ENCODE measurements around the gene HCRTR1.

The HCRTR1 gene

GRCh38 chr1:31632649-31633048 is 15.2 kb downstream of the HCRTR1 start:
- Histone ChIP-seq H3K27me3 (replicated peaks; ENCODE audit: control insufficient read depth, insufficient read depth, low read length) (no peaks in the 10 kb centered on the region), H3K36me3 (ENCODE audit: control insufficient read depth, insufficient read depth, low read length) (peaks cover 39% of the 10 kb centered on the region), H3K4me3 (replicated peaks; ENCODE audit: low read depth, low read length) (no peak overlapping the region)
- no peak for TF ChIP-seq CTCF (IDR thresholded peaks at IDR 0.05; ENCODE audit: insufficient read depth, low read length, poor library complexity, severe bottlenecking)
- DNase-seq (ENCODE audit: extremely low read depth, insufficient read length): no peak

GRCh38 chr1:31633117-31633516 is 15.6 kb downstream of the HCRTR1 start:
- peaks cover 35% of the 10 kb centered on the region for H3K36me3 ChIP-seq (ENCODE audit: control insufficient read depth, insufficient read depth, low read length)
- TF ChIP-seq CTCF (IDR thresholded peaks at IDR 0.05; ENCODE audit: insufficient read depth, low read length, poor library complexity, severe bottlenecking): peak; percentile 45
- DNase-seq (ENCODE audit: extremely low read depth, insufficient read length): no peak
- H3K27me3 ChIP-seq (replicated peaks; ENCODE audit: control insufficient read depth, insufficient read depth, low read length): no peaks in the 10 kb centered on the region
- no peak overlapping the region for H3K4me3 ChIP-seq (replicated peaks; ENCODE audit: low read depth, low read length)

- DNase-seq (ENCODE audit: extremely low read depth, insufficient read length): no peak
Measured at GRCh38 chr1:31637915-31638673, 20.6 kb downstream of the HCRTR1 start.

GRCh38 chr1:31639543-31639942 is 22.1 kb downstream of the HCRTR1 start:
- no peak for TF ChIP-seq CTCF (IDR thresholded peaks at IDR 0.05; ENCODE audit: insufficient read depth, low read length, poor library complexity, severe bottlenecking)
- H3K4me3 ChIP-seq (replicated peaks; ENCODE audit: low read depth, low read length): no peak overlapping the region
- H3K36me3 ChIP-seq (ENCODE audit: control insufficient read depth, insufficient read depth, low read length): peaks cover 2% of the 10 kb centered on the region
- H3K27me3 ChIP-seq (replicated peaks; ENCODE audit: control insufficient read depth, insufficient read depth, low read length): no peaks in the 10 kb centered on the region
- DNase-seq (ENCODE audit: extremely low read depth, insufficient read length): no peak

More at GRCh38 chr1:31637915-31638673, 20.6 kb downstream of the HCRTR1 start:
- no peak for TF ChIP-seq CTCF (IDR thresholded peaks at IDR 0.05; ENCODE audit: insufficient read depth, low read length, poor library complexity, severe bottlenecking)
- peaks cover 5% of the 10 kb centered on the region for H3K36me3 ChIP-seq (ENCODE audit: control insufficient read depth, insufficient read depth, low read length)
- no peak overlapping the region for H3K4me3 ChIP-seq (replicated peaks; ENCODE audit: low read depth, low read length)
- H3K27me3 ChIP-seq (replicated peaks; ENCODE audit: control insufficient read depth, insufficient read depth, low read length): no peaks in the 10 kb centered on the region

- no peak overlapping the region for H3K4me3 ChIP-seq (replicated peaks; ENCODE audit: low read depth, low read length)
- DNase-seq (ENCODE audit: extremely low read depth, insufficient read length): no peak
- no peak for TF ChIP-seq CTCF (IDR thresholded peaks at IDR 0.05; ENCODE audit: insufficient read depth, low read length, poor library complexity, severe bottlenecking)
- peaks cover 2% of the 10 kb centered on the region for H3K36me3 ChIP-seq (ENCODE audit: control insufficient read depth, insufficient read depth, low read length)
- H3K27me3 ChIP-seq (replicated peaks; ENCODE audit: control insufficient read depth, insufficient read depth, low read length): no peaks in the 10 kb centered on the region
Measured at GRCh38 chr1:31640179-31640578, 22.7 kb downstream of the HCRTR1 start.

All from GM06990 (cell line).